NCI-H1694 treated with DMSO at 0.1 percent for 48 hours (cell line): ENCODE results near the gene TRIM29.
"Not testable (repeated sequence)": the region's sequence is repeated elsewhere in the genome, so short reads cannot be mapped to it uniquely, and the experiment has no call there.

Source experiments
- DNase-seq: peaks from one replicate; lab custom pipeline; 2025; lab: John Stamatoyannopoulos, UW

Gene TRIM29, protein sequence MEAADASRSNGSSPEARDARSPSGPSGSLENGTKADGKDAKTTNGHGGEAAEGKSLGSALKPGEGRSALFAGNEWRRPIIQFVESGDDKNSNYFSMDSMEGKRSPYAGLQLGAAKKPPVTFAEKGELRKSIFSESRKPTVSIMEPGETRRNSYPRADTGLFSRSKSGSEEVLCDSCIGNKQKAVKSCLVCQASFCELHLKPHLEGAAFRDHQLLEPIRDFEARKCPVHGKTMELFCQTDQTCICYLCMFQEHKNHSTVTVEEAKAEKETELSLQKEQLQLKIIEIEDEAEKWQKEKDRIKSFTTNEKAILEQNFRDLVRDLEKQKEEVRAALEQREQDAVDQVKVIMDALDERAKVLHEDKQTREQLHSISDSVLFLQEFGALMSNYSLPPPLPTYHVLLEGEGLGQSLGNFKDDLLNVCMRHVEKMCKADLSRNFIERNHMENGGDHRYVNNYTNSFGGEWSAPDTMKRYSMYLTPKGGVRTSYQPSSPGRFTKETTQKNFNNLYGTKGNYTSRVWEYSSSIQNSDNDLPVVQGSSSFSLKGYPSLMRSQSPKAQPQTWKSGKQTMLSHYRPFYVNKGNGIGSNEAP

DNA sequence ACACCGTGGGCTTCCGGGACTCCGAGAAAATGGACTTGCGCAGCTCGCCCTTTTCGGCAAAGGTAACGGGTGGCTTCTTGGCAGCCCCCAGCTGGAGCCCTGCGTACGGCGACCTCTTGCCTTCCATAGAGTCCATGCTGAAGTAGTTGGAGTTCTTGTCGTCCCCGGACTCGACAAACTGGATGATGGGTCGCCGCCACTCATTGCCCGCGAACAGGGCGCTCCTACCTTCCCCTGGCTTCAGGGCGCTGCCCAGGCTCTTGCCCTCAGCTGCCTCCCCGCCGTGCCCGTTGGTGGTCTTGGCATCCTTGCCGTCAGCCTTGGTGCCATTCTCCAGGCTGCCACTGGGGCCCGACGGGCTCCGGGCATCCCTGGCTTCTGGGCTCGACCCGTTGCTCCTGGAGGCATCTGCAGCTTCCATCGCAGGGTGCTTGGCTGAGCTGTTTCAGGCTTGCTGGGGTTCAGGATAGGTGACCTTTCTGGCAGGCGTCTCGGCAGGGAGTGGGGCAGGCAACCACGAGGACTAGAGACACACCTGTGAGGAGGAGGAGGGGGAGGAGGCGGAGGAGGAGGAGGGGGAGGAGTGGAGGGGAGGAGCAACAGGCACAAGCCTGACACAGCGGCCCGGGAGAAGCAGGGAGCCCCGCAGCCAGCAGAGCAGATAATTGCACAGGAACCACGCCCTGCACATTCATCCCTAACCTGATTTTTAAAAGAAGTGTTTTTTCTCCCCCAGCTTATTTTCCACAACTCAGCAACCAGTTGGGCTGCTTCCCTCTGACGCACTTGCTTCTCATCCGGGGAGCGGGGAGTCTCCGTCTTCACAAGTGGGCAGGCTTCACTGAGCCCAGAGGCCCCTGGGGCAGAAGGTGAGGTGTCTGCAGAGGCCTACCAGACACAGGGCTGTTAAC, at the start of gene TRIM29:
Gene TRIM29, minus strand, starts transcription at position 503 of the 911 bp plus-strand sequence. Its CDS starts 82 bp downstream, at position 421.
- no peak for DNase-seq

DNA sequence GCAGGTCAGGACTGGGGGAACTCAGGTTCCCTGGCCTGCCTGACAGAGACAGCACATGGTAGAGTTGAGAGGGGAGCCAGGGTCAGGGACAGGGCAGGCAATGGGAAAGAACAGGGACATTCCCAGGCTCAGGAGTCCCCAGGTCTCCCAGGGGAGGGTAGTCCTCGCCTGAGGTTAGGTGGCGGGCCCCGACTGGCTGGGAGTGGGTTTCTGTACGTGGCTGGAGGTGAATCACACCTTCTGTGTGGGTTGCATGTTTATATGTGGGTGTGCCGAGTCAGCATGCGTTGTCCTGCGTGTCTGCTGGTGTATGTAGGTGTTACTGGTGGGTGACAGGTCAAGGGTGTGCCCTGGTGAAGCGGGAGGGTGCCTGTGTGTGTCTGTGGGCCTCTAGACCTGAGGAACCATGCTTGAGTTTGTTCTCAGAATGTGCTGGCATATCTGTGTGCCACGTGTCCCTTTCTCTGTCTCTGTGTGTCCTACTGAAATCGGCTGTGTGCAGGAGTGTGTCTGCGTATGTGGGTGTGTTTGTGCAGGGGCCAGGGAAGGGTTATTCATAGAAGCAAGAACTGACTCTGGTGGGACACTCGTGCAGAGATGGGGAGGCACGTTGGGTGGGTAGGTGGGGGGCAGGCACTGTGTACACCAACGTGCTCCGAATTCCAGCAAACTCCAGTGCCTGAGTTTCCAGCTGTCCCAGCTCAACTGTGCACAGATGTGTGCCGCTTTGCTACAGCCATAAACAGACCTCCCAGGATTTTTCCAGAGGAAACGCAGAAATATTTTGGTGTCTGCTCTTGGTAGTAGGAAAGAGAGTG, 49.1 kb upstream of the TRIM29 start:
- DNase-seq = peak; percentile 4

DNA sequence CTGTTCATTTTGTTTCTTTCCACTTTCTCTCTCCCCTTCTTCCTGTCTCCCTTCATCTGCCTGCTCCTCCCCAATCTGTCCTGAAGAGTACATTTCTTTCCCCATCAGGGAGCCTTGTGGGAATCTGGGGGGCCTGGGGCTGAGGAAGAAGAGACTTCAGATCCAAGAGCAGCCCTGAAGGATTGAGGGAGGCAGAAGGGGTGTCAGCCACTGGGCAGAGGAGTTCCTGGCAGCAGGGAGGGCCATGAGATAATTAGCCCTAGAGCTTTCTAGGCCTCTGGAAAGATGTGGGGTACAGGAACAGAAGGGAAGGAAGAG, 48.5 kb upstream of the TRIM29 start:
- no peak for DNase-seq

DNA sequence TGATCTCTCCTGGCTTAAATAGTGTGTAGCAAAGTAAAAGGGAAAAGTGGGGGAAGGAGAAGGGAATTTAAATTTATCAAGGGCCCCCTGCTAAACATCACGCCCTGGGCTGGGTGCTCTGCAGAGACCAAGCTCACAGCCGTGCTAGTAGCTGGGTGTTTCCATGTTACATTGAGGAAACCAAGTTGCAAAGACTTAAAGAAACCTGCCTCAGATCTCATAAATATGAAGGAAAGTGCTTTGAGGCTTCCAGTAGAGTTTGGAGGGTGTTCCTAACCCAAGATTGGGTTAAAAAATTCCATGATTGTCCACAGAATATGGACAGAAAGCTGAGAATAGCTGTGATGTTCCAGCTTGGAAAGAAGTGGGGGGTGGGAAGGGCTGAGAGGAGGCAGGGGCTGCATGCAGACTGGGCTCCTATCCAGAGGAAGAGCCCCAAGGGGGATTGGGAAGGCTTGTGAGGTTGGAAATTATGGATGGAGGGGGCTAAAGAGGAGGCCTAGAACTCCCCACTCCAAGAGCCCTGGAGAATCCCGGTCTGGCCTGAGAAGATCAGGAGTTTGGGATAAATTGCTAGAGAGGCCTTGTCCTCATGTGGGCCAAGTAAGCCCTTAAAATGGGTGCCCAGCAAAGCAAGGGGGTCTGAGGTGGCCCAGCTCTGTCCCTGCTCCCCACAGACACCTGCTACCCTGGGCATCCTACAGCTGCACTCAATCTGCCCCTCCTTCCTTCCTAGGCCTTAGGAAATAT, 48.0 kb upstream of the TRIM29 start:
- no peak for DNase-seq

DNA sequence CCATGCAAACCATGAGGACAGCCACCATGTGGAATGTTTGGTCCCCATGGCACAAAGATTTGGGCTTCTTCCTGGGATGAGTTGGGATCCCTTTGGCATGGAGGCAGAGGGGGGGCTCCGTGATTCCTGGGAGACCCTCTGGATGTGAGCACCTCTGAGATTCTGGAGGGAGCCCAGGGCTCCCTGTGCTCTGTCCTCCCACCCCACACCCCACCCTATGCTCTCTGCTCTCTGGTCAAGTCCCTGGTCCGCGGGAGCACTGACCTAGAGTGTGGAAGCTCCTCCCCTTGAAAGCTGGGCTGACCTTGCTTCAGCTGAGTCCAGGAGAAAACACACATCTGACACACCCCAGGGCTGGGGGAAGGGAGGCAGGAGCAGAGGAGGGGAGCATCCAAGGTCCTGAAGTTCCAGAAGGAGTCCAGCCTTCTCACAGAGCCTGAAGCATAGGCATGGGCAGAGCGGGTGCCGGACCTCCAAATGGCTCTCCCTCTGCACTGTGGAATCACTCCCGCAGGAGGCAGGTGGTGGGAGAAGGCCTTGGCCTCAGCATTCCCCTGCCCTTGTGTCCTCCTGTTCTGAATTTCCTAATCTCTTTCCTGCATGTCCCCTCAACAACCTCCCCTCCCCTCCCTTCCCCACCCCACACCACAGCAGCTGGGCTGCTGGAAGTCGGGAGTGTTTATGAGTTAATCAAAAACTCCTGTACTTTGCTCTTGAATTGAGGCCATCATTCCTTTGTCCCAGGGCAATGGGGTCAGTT, 47.2 kb upstream of the TRIM29 start:
- DNase-seq = no peak

DNA sequence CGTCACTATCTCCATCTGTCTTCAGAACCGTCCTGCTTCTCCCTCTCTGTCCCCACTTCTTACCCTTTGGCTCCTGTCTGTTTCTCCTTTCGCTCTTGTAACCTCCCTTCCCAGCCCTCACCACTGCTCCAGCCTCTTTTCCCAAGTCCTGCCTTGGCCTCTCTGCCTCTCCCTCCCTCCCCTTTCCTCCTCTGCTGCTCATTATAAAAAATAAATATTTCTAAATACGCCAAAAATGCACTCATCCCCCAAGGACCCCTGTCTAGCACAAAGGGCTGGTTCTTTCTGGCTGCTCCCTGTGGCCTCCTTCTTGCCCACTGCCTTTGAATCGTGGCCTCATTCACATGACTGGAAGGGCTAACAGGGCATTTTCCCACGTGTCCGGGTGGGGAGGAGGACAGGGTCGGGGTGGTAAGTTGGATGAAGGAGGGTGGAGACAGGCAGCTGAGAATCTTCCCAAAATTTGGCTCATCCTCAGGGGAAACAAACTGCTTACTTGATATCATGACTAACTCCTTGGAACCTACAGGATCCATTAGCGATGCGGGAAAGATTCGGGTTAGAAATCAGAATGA, 46.5 kb upstream of the TRIM29 start:
- no peak for DNase-seq

DNA sequence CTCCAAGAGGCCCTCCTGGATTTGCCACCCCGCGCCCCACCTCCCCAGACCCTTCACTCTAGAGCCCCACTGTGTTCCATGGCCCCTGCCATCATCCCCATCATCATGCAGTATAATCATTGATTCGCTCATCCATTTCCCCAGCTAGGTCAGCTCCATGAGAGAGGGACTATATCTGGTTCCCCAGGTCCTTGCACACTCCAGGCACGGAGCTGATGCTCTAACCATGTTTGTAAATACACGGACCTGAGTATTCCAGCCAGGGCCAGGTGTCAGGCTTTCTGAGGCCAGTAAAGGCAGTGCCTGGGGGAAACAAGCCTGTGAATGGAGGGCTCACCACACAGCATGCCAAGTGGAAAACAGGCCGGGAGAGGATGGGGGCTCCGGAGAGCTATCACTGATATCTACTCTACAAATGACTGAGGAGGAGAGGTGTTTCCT, 45.8 kb upstream of the TRIM29 start:
- DNase-seq = no peak

DNA sequence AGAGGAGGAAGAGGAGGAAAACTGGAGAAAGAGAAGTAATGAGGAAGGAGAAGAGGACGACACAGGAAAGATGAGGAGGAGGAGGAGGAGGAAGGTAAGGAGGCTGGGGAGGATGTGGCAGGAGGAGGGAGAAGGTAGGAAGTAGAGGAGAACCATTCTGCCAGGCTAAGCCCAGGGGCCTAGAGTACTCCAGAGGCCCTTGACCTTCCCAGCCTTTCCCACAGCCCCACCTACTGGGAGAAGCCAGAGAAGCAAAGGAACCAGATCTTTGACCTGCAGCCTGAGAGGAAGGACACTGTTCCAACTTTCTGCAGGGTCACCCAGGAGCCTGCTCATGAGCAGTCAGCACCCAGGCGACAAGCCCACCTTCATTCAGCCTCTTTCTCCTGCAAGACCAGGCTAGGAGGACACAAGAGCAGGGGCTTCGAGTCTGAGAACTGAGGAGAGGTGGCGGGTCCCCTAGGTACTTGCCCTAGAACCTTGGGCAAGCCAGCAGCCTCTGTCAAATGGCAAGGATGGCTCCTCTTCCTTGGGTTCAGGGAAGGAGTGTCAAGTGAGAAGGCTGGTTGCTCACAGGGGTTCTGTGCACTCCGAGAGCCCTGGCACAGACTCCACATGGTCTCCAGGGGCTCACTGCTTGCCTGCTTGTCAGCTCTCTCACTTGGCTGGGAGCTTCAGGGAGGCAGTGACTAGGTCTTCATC, 45.0 kb upstream of the TRIM29 start:
- no peak for DNase-seq

DNA sequence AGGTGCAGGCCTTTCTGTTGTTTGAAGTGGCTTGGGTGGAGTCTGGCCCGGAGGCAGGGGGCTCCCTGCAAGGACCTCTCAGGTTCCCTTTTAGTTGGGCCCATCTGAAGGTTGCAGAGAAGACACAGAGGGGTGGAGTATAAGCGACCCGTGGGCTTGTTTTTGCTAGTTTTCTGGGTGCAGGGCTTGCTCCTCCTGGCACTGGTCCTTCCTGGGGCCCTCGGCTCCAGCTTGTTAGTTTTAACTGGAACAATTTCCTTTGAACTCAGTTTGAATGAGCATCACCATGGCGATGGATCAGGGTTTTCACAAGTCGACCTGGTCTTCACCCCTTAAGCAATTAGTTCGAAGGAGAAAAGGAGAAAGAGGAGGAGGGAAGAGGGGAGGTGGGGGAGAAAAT, 44.5 kb upstream of the TRIM29 start:
- no peak for DNase-seq

DNA sequence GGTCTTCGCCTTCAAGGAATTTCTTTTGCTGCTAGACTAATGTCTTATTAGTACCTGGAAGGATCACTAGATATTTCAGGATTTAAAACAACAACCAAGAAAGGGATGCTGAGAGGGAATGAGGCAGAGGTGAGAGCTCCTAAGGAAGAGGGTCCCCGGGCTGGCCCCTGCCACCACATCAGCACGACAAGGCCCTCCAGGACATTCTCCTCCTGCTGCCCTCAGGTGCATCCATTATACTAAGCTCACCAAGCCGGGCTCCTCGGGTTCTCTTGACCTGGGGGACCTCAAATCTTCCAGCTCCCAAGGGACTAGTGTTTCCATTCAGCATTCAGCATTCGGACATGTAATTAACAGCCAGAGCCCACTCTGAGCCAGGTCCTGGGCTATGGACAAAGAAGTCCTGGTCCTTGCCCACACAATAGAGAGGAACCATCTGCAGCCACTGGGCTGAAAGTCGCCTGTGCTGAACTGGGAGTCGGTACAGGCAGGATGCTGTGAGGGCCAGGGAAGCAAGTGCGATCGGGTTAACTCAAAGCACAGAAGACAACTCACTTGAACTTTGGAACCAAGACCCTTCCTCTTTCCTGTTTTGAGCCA, 43.6 kb upstream of the TRIM29 start:
- no peak for DNase-seq

DNA sequence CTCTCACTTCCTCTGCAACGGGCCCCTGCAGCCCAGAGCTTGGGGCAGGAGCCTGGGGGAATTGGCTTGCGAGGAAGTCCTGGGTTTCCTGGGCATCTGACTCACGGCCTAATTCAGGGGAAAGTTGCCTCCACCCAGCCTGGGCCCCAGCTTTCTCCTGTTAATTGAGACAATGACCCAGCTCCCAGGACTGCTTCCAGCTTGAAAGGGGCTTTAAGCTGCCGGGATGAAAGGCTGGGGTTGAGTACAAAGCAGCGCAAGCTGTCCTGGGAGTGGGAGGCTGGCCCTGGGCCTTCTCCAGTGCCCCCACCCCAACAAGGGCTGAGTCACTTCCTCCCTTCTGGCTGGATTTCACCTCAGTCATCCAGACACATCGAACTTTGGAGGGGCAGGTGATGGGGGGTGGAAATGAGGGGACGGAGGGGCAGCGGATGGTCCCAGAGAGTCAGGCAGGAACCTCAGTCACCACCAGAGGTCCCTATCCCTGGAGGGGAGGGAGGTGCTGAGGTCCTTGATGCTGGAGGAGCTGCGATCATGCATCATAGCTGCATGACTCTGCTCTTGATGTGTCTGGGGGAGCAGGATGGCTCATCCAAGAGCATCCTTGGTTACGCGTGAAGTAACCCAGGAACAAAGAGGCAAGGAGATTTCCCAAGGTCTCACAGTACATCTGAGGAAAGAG, 42.8 kb upstream of the TRIM29 start:
- no peak for DNase-seq

DNA sequence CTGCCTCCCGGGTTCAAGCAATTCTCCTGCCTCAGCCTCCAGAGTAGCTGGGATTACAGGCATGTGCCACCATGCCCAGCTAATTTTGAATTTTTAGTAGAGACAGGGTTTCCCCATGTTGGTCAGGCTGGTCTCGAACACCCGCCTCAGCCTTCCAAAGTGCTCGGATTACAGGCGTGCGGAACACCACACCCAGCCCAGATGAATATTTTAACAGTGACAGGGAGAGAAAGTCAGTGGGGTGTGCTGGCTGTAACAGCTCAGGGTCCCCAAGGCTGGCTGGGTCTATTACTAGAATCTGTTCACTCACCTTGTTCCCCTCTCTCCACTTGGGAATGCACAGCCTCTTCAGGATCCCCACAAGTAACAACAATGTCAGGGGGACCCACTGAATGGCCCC, 42.1 kb upstream of the TRIM29 start:
- not testable (repeated sequence) for DNase-seq

DNA sequence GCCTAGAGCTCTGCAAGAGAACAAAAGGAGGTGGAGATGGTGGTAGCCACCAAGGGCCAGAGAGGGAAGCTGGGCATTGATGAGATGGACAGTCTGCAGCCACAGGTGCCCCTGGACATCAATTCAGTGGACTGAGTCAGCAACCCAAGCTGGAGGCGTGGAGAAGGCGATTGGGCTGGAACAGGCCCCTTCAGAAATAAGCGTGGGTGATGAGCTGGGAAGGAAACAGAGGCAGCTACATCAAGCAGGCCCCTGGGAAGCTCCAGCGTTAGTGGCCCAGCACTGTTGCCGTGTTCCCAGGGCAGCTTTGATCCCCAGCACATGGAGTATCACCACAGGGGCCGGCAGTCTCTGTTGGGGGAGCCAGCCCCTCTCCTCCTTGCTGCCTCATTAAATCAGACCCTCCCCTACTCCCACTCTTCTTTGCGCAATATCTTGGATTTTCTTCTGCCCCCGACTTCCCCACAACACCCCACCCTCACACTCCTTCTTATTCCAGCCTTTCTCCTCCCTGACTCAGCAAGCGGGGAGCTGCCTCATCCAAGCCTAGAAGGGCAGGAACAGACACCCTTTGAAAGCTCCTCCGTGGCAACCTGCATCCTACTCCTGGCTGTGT, 41.3 kb upstream of the TRIM29 start:
- no peak for DNase-seq

DNA sequence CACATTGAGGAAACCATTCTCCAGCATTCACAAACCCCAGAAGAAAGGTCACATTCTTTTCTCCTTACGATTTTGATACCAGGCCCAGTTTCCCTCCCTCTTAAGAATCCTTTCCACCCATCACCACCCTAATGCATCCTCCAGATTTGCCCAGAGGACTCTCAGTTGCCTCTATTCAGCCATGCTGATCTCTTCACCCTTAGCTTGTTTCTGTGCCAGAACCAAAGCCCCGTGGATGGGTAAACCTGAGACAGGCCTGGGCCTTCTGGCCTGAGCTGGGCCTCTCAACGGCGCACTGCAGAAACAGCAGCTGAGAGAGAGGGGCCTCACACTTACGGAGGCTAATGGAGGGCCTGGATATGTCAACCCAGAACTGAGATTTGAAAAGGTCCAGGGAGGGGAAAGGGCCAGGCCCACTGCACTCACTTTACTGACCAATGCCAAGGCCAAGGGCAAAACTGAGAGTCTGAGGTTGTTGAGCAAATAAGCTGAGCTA, 40.7 kb upstream of the TRIM29 start:
- DNase-seq = no peak

DNA sequence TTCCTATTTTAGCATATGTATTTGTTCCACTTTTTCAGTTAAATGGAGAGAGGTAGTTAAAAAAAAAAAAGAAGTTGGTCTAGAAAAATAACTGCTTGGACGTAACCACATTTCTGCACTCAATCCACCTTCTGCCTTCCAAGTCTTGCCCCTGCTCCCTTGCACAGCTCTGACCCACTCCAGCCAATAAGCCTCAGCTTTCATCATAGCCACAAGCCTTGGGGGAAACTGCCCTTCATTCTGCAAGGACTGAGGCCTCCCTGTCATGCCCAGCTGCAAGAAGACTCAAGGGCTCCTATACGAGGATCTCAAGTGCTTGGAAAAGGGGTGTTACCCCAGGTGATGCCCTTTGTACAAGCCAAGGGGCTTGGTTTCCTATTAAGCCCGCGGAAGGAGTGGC, 37.0 kb upstream of the TRIM29 start:
- no peak for DNase-seq

DNA sequence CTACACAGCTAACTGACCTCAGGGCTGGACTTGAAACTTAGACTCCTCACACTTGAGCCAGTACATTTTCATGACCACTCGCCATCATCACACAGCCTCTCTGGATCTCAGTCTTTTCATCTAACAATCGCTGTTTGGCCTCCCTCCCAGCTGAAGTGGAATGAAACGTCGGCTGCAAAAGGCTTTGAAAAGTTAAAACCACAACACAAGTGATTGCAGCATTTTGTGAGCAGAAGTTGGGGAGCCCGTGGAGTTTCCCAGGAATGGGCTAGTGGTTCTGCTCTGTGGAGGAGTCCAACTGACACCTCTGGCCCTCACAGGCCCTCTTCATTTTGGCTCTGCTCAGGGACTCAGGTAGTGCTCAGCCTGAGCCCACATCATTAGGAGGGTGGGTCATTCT, 35.9 kb upstream of the TRIM29 start:
- no peak for DNase-seq

DNA sequence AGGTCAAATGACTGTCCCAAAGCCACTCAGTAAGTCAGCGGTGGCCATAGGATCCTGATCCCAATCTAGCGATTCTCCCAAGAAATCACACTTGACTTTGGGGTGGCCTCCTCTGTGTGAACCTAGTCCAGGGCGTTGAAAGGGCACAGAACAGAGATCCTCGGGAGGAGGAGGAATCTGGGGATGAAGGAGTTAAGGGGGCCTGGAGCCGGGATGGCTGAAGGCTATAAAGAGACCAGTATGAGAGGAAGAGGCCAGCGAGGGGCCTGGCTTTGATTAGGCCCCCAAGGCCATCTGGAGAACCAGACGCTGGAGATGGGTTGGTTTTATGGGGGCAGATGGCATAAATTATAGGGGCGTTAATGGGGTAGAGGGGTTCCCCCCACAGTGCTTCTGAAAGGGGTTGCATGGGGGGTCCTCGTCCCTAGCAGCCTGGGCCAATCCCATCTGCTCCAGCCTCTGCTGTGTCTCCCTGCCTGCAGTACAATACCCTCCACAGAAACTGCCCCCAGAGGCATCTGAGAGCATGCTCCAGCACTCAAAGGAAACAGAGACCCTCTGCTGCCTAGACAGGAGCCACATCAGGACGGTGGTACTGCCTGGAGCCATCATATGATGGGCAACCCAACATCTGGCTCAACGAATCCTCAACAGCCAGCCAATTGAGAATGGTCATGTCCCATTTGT, 35.2 kb upstream of the TRIM29 start:
- DNase-seq = no peak
